ENCODE measurements around the gene PITPNC1.
A peak's percentile ranks its signal among the peaks of the same experiment; 100 is the strongest.

Gene PITPNC1

GRCh38 chr17:67441052-67441895 is 64.2 kb downstream of the PITPNC1 start:
- Histone ChIP-seq H3K36me3 (ENCODE audit: control insufficient read depth, insufficient read depth, low read length) (no peaks in the 10 kb centered on the region), H3K4me3 (ENCODE audit: low read depth, low read length) (no peak overlapping the region), H3K4me1 (no peaks in the 10 kb centered on the region), H3K27ac (peak overlapping the region; percentile 3), H3K27me3 (ENCODE audit: control insufficient read depth, insufficient read depth, low read length) (no peaks in the 10 kb centered on the region), H3K4me2 (ENCODE audit: low read length) (no peak overlapping the region), H3K79me2 (no peaks in the 10 kb centered on the region), H3K9me3 (ENCODE audit: control insufficient read depth, low read length) (no peaks in the 10 kb centered on the region), H2AFZ (no peak overlapping the region), H3K9ac (no peak overlapping the region)
- no peak for TF ChIP-seq CTCF (IDR thresholded peaks at IDR 0.05)

GRCh38 chr17:67441896-67442219 is 64.8 kb downstream of the PITPNC1 start:
- no peak for TF ChIP-seq CTCF (IDR thresholded peaks at IDR 0.05)
- Histone ChIP-seq H3K9me3 (ENCODE audit: control insufficient read depth, low read length) (no peaks in the 10 kb centered on the region), H3K9ac (no peak overlapping the region), H3K4me1 (no peaks in the 10 kb centered on the region), H3K36me3 (ENCODE audit: control insufficient read depth, insufficient read depth, low read length) (no peaks in the 10 kb centered on the region), H3K4me2 (ENCODE audit: low read length) (no peak overlapping the region), H3K27me3 (ENCODE audit: control insufficient read depth, insufficient read depth, low read length) (no peaks in the 10 kb centered on the region), H2AFZ (no peak overlapping the region), H3K79me2 (no peaks in the 10 kb centered on the region), H3K4me3 (ENCODE audit: low read depth, low read length) (no peak overlapping the region), H3K27ac (peak overlapping the region; percentile 3)

- Histone ChIP-seq H3K4me2 (ENCODE audit: low read length) (no peak overlapping the region), H3K4me1 (no peaks in the 10 kb centered on the region), H3K9me3 (ENCODE audit: control insufficient read depth, low read length) (no peaks in the 10 kb centered on the region), H3K79me2 (no peaks in the 10 kb centered on the region), H2AFZ (no peak overlapping the region), H3K27me3 (ENCODE audit: control insufficient read depth, insufficient read depth, low read length) (no peaks in the 10 kb centered on the region), H3K4me3 (ENCODE audit: low read depth, low read length) (no peak overlapping the region), H3K9ac (no peak overlapping the region), H3K27ac (peak overlapping the region; percentile 31), H3K36me3 (ENCODE audit: control insufficient read depth, insufficient read depth, low read length) (no peaks in the 10 kb centered on the region)
- no peak for TF ChIP-seq CTCF (IDR thresholded peaks at IDR 0.05)
These were observed 65.9 kb downstream of the PITPNC1 start for GRCh38 chr17:67442787-67443624.

GRCh38 chr17:67443931-67444595 is 67.0 kb downstream of the PITPNC1 start:
- Histone ChIP-seq H3K9ac (no peak overlapping the region), H3K27ac (peak overlapping the region; percentile 17), H3K4me1 (no peaks in the 10 kb centered on the region)

More at GRCh38 chr17:67443931-67444595, 67.0 kb downstream of the PITPNC1 start:
- no peaks in the 10 kb centered on the region for H3K27me3 ChIP-seq (ENCODE audit: control insufficient read depth, insufficient read depth, low read length)
- H3K4me3 ChIP-seq (ENCODE audit: low read depth, low read length): no peak overlapping the region
- H2AFZ ChIP-seq: no peak overlapping the region
- no peaks in the 10 kb centered on the region for H3K9me3 ChIP-seq (ENCODE audit: control insufficient read depth, low read length)
- no peaks in the 10 kb centered on the region for H3K79me2 ChIP-seq
- no peaks in the 10 kb centered on the region for H3K36me3 ChIP-seq (ENCODE audit: control insufficient read depth, insufficient read depth, low read length)
- TF ChIP-seq CTCF (IDR thresholded peaks at IDR 0.05): no peak
- no peak overlapping the region for H3K4me2 ChIP-seq (ENCODE audit: low read length)
